NCI-H2171 (cell line): ENCODE measurements around the gene BRD7.

Experiments used
- DNase-seq: peaks from one replicate; lab custom pipeline; 2025; lab: John Stamatoyannopoulos, UW

The BRD7 gene

GRCh38 chr16:50303041-50303604, 65.7 kb downstream of the BRD7 start:
- no peak for DNase-seq

DNA sequence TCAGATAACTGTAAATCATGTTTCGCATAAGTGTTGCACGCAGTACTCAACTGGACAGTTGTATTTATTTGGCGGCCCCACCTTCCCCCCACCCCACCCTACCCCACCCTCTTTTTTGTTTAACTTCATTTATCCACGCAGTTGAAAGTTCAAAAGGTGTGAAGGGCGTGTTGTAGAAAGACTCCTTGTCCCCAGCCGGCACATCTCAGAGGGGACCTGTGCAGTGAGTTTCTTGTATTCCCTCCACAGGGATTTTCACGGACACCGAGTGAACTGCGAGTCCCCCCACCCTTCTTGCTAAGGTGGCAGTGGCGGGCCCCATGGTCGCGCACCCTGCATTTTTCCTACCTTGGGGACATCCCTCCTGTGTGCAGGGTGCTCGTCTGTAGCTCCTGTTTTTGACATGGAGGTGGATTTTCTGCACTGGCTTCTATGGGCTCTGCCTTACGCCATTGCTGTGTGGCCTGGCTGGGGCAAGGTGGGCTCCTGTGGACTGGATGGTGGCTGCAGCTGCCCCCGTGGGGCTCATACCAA, 66.2 kb downstream of the BRD7 start:
- no peak for DNase-seq

GRCh38 chr16:50301626-50302471, 66.9 kb downstream of the BRD7 start:
- no peak for DNase-seq

- DNase-seq = no peak
Observed at GRCh38 chr16:50300942-50301625, 67.7 kb downstream of the BRD7 start.

DNA sequence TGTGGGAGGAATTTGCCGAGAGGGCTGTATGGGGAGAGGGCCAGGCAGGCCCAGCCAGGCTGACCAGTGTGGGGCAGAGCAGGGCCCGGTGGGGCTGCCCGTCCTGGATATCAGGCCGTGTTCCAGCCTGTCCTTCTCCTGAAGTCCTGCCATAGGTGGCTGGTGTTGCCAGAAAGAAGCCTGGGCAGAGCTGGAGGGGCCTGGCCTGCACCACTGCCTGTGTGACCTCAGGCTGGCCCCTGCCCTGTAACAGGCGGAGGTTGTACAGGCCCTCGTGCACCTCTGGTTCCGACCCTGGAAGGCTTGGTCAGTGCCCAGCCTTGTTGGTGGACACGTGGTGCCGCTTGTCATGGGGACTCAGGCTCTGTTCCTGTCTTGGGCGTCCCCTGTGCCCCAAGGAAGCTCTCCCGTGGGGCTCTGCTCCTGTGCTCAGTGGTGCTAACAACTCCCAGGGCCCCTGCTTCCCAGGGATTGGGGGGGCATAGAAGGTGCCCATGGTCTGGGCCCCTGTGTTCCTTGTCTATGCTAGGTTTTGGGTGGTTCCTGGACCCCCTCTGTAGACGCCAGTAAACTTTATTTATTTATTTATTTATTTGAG, 69.2 kb downstream of the BRD7 start:
- DNase-seq = no peak

DNA sequence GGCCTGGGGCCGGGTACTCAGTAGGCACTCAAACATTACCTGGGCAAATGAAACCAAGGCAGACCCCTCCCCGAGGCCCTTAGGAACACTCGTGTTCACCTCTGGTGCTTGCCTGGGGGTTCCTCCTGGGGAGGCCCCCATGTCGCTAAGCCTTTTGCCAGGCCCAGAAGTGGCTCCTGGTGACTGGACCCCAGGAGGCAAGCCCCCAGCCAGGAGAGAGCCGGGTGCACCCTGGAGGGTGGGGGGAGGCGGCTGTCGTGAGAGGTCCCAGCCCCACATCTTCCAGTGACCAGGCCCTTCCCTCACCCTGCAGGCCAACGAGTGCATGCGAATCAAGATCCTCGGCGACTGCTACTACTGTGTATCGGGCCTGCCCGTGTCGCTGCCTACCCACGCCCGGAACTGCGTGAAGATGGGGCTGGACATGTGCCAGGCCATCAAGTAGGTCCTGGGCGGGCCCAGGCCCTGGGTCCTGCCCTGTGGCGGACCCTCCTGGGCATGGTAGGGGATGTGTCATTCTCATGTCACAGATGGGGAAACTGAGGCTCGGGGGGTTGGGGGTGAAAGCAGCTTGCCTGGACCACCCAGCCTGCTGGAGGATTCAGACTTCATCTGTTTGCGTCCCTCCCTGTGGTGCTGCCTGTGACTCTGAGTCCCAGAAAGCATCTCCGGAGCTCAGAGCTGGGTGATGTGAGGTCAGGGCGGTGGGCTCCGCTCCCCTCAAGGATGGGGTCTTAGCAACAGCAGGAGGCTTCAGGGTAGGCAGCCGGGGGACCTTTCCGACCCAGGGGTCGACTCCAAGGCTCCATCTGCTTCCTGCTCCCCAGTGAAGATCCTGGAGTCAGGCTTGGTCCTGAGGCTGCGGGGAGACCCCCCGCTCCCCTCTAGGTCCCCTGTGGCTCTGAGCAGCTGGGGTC, 69.9 kb downstream of the BRD7 start:
- no peak for DNase-seq

- no peak for DNase-seq
Observed at GRCh38 chr16:50298075-50298460, 70.7 kb downstream of the BRD7 start.

GRCh38 chr16:50297301-50298074, 71.3 kb downstream of the BRD7 start:
- peak; percentile 51 for DNase-seq

DNA sequence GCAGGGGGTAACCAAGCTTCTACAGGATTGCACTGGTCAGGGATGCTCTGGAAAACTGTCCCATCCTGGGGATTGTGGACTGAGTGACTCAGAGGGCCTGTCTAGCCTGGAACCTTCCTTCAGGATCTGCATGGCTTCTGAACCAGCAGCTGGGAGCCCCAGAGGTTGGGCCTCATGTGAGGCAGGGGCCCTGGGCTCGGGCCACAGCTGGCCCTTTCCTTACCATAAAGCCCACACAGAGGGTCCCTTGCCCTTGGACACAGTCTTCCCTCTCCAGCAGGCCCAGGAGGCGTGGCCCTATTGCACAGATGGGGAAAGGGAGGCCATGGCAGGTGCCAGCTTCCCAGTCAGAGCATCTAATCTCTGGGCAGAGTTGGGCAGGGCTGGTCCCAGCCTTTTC, 72.0 kb downstream of the BRD7 start:
- no peak for DNase-seq

GRCh38 chr16:50295541-50296132, 73.2 kb downstream of the BRD7 start:
- no peak for DNase-seq

DNA sequence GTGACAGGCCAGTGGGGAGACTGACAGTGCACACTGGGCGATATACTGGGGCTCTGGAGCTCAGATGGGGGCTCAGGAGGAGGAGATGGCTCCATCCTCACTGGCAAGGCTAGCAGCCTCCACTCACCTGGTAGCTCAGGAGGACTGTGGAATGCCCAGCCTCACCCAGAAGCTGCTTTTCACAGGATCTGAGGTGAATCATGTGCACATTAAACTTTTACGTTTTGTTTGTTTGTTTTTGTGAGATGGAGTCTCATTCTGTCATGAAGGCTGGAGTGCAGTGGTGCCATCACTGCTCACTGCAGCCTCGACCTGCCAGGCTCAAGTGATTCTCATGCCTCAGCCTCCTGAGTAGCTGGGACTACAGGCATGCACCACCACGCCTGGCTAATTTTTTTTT, 73.8 kb downstream of the BRD7 start:
- no peak for DNase-seq

DNA sequence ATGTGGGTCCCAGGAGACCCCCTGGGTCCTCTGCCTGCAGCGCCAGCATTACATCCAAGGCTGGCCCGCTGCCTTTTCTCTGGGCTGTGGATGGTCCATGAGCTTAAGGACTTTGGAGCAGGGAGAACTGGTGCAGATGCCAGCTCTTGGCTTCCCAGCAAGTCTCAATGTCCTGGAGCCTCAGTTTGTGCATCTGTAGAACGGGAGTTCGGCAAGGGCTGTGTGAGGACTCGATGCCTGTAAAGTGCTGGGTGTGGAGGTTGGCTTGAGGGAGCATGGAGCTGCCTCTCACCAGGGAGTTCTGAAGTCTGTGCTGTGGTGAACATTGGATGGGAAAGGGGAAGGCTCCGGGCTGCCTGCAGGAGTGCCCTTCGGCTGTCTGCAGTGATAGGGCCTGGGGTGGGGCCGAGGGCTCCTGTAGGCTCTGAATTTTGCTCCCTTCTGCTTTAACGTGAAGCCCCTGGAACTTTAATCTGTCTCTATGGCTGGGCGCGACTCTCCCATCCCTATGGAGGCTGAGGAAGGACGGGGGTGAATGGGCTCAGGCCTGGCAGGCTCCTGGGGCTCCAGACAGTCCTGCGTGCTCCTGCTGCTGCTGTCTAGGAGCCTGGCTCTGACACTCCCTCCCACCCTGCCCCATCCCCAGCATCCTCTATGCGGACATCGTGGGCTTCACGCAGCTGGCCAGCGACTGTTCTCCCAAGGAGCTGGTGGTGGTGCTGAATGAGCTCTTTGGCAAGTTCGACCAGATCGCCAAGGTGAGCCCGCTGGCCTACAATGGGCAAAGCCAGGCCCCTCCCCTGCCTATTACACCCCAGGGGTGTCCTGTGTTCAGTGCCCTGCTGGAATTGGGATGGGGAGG, 74.6 kb downstream of the BRD7 start:
- no peak for DNase-seq

GRCh38 chr16:50293041-50293783, 75.6 kb downstream of the BRD7 start:
- DNase-seq = no peak

DNA sequence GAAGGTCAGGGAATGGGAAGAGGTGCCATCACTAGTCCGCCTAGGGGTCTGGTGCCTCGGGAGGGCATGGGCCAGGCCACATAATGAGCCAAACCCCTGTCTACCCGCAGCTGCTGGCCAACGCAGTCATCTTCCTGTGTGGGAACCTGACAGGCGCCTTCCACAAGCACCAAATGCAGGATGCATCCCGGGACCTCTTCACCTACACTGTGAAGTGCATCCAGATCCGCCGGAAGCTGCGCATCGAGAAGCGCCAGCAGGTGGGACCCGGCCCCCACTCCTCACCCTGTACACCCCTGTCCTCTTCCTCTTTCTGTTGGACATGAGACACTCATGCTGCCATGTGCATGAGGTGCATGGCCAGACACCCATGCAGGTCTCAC, 76.2 kb downstream of the BRD7 start:
- no peak for DNase-seq

DNA sequence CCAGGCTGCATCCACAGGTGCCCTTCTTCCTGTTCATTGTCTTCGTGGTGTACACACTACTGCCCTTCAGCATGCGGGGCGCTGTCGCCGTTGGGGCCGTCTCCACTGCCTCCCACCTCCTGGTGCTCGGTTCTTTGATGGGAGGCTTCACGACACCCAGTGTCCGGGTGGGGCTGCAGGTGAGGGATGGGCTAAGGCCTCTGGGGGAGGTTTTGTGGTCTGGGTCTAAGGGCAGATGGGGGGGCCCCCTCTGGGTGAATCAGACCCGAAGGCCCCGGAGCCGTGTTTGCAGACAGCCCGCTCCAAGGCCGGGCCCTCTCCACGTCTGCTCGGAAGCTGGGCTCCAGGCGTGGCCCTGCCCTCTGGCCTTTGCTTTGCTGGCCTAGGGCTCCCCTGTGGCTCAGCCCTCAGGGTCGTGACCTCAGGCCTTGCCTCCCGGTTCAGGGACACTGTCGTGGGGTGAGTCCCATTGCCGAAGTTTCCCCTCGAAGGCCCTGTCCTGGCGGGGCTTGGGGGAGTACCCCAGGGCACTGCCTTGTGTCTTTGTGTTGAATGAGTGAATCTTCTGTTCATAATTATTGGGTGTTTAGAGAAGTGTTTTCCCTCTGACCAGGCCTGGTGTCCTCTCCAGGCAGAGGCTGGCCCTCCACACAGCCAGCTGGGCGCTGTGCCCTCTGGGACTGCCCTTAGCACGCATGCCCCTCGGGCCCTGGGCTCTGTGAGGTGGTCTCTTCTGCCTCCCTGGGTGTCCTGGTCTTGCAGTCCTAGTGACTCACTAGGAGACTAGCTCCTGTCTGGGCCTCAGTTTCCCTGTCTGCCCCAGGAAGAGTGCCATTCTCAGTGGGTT, 76.8 kb downstream of the BRD7 start:
- no peak for DNase-seq

DNA sequence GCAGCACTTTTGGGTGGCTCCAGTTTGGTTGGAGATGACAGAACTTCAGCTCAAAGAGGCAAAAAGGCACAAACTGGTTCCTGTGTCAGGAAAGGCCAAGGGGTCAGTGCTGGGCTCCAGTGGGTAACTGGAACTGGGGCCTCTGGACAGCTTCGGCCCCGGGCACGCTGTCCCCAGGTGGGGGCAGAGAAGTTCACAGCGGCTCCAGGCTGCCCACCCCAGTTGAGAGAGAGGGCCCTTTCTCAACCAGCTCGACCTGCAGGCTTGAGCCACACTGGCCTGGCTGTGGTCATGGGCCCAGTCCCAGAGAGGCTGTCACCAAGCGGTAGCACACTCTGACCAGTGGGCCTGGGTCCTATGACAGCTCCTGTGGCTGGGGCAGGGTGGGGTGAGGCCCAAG, 77.9 kb downstream of the BRD7 start:
- DNase-seq = no peak

DNA sequence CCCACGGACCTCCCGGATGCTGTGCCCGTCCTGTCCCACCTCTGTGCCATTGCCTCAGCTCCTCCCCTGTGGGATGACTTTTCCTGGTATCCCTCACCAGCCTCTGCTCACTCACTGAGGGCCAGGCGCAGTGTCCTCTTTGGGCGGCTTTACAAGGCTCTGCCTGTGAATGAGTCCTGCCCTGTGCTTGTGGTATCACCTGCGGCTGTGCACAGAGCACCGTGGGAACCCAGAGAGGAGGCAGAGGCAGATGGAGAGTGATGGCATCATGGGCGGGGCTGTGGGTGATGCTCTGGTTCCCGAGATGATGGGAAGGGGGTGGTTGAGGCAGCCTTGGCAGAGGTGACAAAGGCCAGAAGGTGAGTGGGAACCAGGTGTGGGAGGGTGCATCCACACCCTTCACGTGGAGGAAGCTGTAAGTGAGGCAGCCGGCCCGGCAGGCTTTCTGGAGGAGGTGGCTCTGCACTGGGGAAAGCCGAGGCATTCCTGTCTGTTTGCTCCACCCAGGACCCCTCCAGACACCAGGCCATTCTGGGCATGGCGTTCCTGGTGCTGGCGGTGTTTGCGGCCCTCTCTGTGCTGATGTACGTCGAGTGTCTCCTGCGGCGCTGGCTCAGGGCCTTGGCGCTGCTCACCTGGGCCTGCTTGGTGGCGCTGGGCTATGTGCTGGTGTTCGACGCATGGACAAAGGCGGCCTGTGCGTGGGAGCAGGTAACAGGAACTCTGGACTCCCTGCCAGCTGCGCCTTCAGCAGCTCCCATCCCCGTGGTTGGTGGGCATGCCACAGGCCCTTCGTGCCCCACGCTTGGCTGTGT, 78.6 kb downstream of the BRD7 start:
- DNase-seq = peak; percentile 48
